ENCODE results near the gene SNX5.

Gene SNX5

GRCh38 chr20:17901971-17902370 lies 66.6 kb downstream of the SNX5 start:
- no peaks in the 10 kb centered on the region for H3K27me3 ChIP-seq (ENCODE audit: control insufficient read depth, insufficient read depth, low read length)
- no peak overlapping the region for H3K9ac ChIP-seq
- no peaks in the 10 kb centered on the region for H3K9me3 ChIP-seq (ENCODE audit: control insufficient read depth, low read length)
- H3K4me2 ChIP-seq (ENCODE audit: low read length): no peak overlapping the region
- no peaks in the 10 kb centered on the region for H3K36me3 ChIP-seq (ENCODE audit: control insufficient read depth, insufficient read depth, low read length)
- no peaks in the 10 kb centered on the region for H3K79me2 ChIP-seq
- peaks cover 5% of the 10 kb centered on the region for H3K4me1 ChIP-seq
- H2AFZ ChIP-seq: no peak overlapping the region
- TF ChIP-seq CTCF (IDR thresholded peaks at IDR 0.05): no peak
- H3K4me3 ChIP-seq (ENCODE audit: low read depth, low read length): no peak overlapping the region
- no peak overlapping the region for H3K27ac ChIP-seq

- H2AFZ ChIP-seq: no peak overlapping the region
- no peaks in the 10 kb centered on the region for H3K36me3 ChIP-seq (ENCODE audit: control insufficient read depth, insufficient read depth, low read length)
- H3K4me1 ChIP-seq: peaks cover 28% of the 10 kb centered on the region
- no peak overlapping the region for H3K27ac ChIP-seq
- H3K4me2 ChIP-seq (ENCODE audit: low read length): no peak overlapping the region
- H3K9ac ChIP-seq: no peak overlapping the region
- H3K27me3 ChIP-seq (ENCODE audit: control insufficient read depth, insufficient read depth, low read length): no peaks in the 10 kb centered on the region
- peak; percentile 99 for TF ChIP-seq CTCF (IDR thresholded peaks at IDR 0.05)
- H3K79me2 ChIP-seq: no peaks in the 10 kb centered on the region
- no peak overlapping the region for H3K4me3 ChIP-seq (ENCODE audit: low read depth, low read length)
- H3K9me3 ChIP-seq (ENCODE audit: control insufficient read depth, low read length): no peaks in the 10 kb centered on the region
Observed at GRCh38 chr20:17898548-17898994, 70.0 kb downstream of the SNX5 start.

- Histone ChIP-seq H3K9ac (no peak overlapping the region), H3K4me2 (ENCODE audit: low read length) (no peak overlapping the region), H3K79me2 (no peaks in the 10 kb centered on the region), H3K27me3 (ENCODE audit: control insufficient read depth, insufficient read depth, low read length) (no peaks in the 10 kb centered on the region), H3K36me3 (ENCODE audit: control insufficient read depth, insufficient read depth, low read length) (no peaks in the 10 kb centered on the region), H3K27ac (peak overlapping the region; percentile 98), H3K4me1 (peaks cover 28% of the 10 kb centered on the region), H2AFZ (no peak overlapping the region), H3K4me3 (ENCODE audit: low read depth, low read length) (no peak overlapping the region), H3K9me3 (ENCODE audit: control insufficient read depth, low read length) (no peaks in the 10 kb centered on the region)
- TF ChIP-seq CTCF (IDR thresholded peaks at IDR 0.05): no peak
Observed at GRCh38 chr20:17897566-17898307, 70.9 kb downstream of the SNX5 start.

- Histone ChIP-seq H3K4me1 (peaks cover 28% of the 10 kb centered on the region), H3K79me2 (no peaks in the 10 kb centered on the region), H3K36me3 (ENCODE audit: control insufficient read depth, insufficient read depth, low read length) (no peaks in the 10 kb centered on the region), H3K27ac (peak overlapping the region; percentile 98), H2AFZ (peak overlapping the region; percentile 88), H3K4me3 (ENCODE audit: low read depth, low read length) (peak overlapping the region; percentile 45), H3K27me3 (ENCODE audit: control insufficient read depth, insufficient read depth, low read length) (no peaks in the 10 kb centered on the region), H3K4me2 (ENCODE audit: low read length) (peak overlapping the region; percentile 68), H3K9me3 (ENCODE audit: control insufficient read depth, low read length) (no peaks in the 10 kb centered on the region), H3K9ac (no peak overlapping the region)
- no peak for TF ChIP-seq CTCF (IDR thresholded peaks at IDR 0.05)
Observed at GRCh38 chr20:17896771-17897369, 71.7 kb downstream of the SNX5 start.
